Astrocyte (in vitro differentiated cells and primary cell): ENCODE data around the gene COL5A2.

Experiments used
- CTCF ChIP-seq: IDR thresholded peaks from 2 replicates; pipeline ENCODE4 v1.5.1; 2011; ENCODE audit warnings: low read depth, mild to moderate bottlenecking, inconsistent platforms, low read length, moderate library complexity; ENCODE audit not compliant: insufficient read depth
- EZH2 ChIP-seq: IDR thresholded peaks from 2 replicates; pipeline ENCODE4 v1.6.1; 2012; ENCODE audit warnings: mild to moderate bottlenecking, low read length, inconsistent platforms; ENCODE audit not compliant: insufficient read depth

- TF ChIP-seq CTCF (no peak), EZH2 (no peak)
Measured at GRCh38 chr2:189225032-189225431, 45.5 kb upstream of the COL5A2 start.
